Transverse colon (tissue), 4 donors: Measurements from ENCODE around the gene AGT.

Source experiments
- EP300 ChIP-seq: sonication (generic); formaldehyde crosslinking; IDR thresholded peaks from one replicate; pipeline ENCODE4 v1.6.1; 2017; ENCODE audit warnings: antibody characterized with exemption, low read depth
- POLR2A ChIP-seq: fragments of 450-650 bp; IDR thresholded peaks from one replicate; pipeline ENCODE4 v1.6.1; 2016; ENCODE audit warnings: antibody characterized with exemption, mild to moderate bottlenecking, moderate library complexity
- POLR2AphosphoS5 ChIP-seq, 3 donors: sonication (generic); formaldehyde crosslinking; IDR thresholded peaks; one replicate each; pipeline ENCODE4 v1.6.1; 2016; ENCODE audit warnings: antibody characterized with exemption in 3 of 3
- TF ChIP-seq, protein P1 (sequence below), 5 experiments: fragments of 200-600 bp in 3 of 5; fragments of 450-650 bp in 2 of 5; sonication (generic) in 3 of 5; IDR thresholded peaks; 1 replicate in 2 of 5; 2 replicates in 3 of 5; pipeline ENCODE4 v1.5.1; 2016 to 2017; ENCODE audit warnings: antibody characterized with exemption in 5 of 5, inconsistent platforms in 3 of 5, mild to moderate bottlenecking in 2 of 5, moderate library complexity in 1 of 5

DNA sequence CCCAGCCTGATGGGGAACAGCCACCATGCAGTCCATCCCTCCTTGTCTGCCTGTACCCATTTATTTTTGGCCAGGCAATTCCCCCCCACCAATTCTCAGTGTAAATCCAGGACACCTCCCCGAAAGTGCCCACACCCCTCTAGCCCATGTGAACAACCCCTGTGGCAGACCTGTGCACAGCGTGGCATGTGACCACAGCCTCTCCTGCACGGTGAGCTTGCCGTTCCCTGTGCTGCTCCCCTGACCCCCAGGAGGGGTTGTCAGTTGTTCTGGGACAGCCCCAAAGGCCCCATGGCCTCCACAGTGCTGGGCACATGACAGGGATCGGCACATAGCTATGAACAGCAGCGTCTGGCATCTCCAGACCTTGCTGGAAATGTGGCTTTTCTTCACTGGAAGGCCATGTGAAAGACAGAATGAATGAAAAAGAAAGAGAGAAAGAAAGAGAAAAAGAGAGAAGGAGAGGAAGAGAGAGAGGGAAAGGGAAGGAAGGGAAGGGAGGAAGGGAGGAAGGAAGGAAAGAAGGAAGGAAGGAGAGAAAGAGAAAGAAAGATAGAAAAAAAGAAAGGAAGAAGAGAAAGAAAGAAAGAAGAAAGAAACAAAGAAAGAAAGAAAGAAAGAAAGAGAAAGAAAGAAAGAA, 37.2 kb upstream of the AGT start:
- TF ChIP-seq, protein P1, sequence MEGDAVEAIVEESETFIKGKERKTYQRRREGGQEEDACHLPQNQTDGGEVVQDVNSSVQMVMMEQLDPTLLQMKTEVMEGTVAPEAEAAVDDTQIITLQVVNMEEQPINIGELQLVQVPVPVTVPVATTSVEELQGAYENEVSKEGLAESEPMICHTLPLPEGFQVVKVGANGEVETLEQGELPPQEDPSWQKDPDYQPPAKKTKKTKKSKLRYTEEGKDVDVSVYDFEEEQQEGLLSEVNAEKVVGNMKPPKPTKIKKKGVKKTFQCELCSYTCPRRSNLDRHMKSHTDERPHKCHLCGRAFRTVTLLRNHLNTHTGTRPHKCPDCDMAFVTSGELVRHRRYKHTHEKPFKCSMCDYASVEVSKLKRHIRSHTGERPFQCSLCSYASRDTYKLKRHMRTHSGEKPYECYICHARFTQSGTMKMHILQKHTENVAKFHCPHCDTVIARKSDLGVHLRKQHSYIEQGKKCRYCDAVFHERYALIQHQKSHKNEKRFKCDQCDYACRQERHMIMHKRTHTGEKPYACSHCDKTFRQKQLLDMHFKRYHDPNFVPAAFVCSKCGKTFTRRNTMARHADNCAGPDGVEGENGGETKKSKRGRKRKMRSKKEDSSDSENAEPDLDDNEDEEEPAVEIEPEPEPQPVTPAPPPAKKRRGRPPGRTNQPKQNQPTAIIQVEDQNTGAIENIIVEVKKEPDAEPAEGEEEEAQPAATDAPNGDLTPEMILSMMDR (IDR thresholded peaks at IDR 0.05), result peak in 1 of 5 experiments; percentile 14
- TF ChIP-seq EP300 (no peak), POLR2AphosphoS5 (IDR thresholded peaks at IDR 0.05) (no peak), POLR2A (no peak)
